HL-60 (cell line): ENCODE data around the gene ANLN.
"Not testable (repeated sequence)": the region's sequence is repeated elsewhere in the genome, so short reads cannot be mapped to it uniquely, and the experiment has no call there.

Experiments
- CTCF ChIP-seq: IDR thresholded peaks from one replicate; pipeline ENCODE4 v1.5.1; 2011; ENCODE audit warnings: low read length, control low read depth, inconsistent platforms; ENCODE audit not compliant: insufficient read depth
- GABPA ChIP-seq: IDR thresholded peaks from 2 replicates; pipeline ENCODE4 v1.6.1; 2012; ENCODE audit warnings: low read depth
- REST ChIP-seq: IDR thresholded peaks from 2 replicates; pipeline ENCODE4 v1.6.1; 2012; ENCODE audit warnings: low read depth; ENCODE audit not compliant: insufficient replicate concordance
- SPI1 ChIP-seq: IDR thresholded peaks from 2 replicates; pipeline ENCODE4 v1.6.1; 2012; ENCODE audit warnings: low read depth, mild to moderate bottlenecking, borderline replicate concordance

GRCh38 chr7:36466001-36466400 is 76.3 kb downstream of the ANLN start:
- not testable (repeated sequence) for TF ChIP-seq CTCF, GABPA, REST, SPI1
